Measurements from ENCODE around the gene APBB3.

- TF ChIP-seq YY1 (IDR thresholded peaks at IDR 0.05; ENCODE audit: insufficient read depth, insufficient read length) (no peak), SUZ12 (IDR thresholded peaks at IDR 0.05; ENCODE audit: extremely low read depth, insufficient read depth, insufficient read length) (no peak), ZNF274 (IDR thresholded peaks at IDR 0.05; ENCODE audit: low read depth, low read length) (no peak)
Measured at GRCh38 chr5:140595538-140596300, 31.3 kb upstream of the APBB3 start.

Data from NT2/D1 (cell line).